Measurements from ENCODE around the gene RYR2. TPM values are rescaled to one million over a fixed set of nuclear protein-coding genes. Genes with fewer than 3 reads are reported as not detected.

The RYR2 gene
- total and polyA plus RNA-seq, 2 experiments from 2014 or later = not detected

DNA sequence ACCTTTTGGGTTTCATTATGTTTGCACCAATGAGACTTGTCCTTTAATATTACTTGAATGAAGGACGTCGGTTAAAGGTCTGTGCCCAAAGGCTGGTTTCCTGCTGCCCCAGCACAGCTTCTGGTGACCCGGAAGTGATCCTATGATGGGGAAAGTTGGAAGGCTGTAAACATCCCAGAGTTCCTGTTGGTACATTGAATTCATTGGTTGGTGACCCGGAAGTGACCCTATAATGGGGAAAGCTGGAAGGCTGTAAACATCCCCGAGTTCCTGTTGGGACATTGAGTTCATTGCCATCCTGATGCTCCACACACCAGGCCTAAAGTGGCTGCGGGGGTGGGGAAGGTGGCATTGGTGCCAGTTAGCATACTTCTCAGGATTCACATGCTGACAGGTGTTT, 187.3 kb downstream of the RYR2 start:
- no peaks in the 10 kb centered on the region for H3K9me3 ChIP-seq (ENCODE audit: low read depth)
- in situ Hi-C loops (cut with MboI) = no loop called here
- no peak overlapping the region for H3K4me2 ChIP-seq (ENCODE audit: unreplicated experiment)
- no peak overlapping the region for H3K27ac ChIP-seq
- 34 to 40% methylated on average over 6 of the region's 6 CpGs for WGBS, 2 experiments (ENCODE audit: low coverage in 1 of 2, low lambda C conversion rate in 2 of 2, missing lambda C conversion rate in 2 of 2)
- no peak overlapping the region for H3K9ac ChIP-seq
- H3K4me1 ChIP-seq (ENCODE audit: insufficient read depth) = no peaks in the 10 kb centered on the region
- no peak overlapping the region for H3K4me3 ChIP-seq
- DNase-seq = no peak
- no peaks in the 10 kb centered on the region for H3K27me3 ChIP-seq (replicated peaks; ENCODE audit: insufficient read depth)
- no peaks in the 10 kb centered on the region for H3F3A ChIP-seq (ENCODE audit: insufficient read depth)
- H3K79me2 ChIP-seq (ENCODE audit: insufficient read depth) = no peaks in the 10 kb centered on the region
- TF ChIP-seq EZH2 (IDR thresholded peaks at IDR 0.05; ENCODE audit: insufficient read depth, poor library complexity, severe bottlenecking) = no peak
- no peak for TF ChIP-seq EZH2phosphoT487 (IDR thresholded peaks at IDR 0.05; ENCODE audit: insufficient read depth, low read depth)
- H3K9me2 ChIP-seq (ENCODE audit: insufficient read depth) = no peaks in the 10 kb centered on the region
- no peak overlapping the region for H2AFZ ChIP-seq
- H3K36me3 ChIP-seq (ENCODE audit: low read depth) = no peaks in the 10 kb centered on the region
- H4K20me1 ChIP-seq (ENCODE audit: insufficient read depth) = no peaks in the 10 kb centered on the region

DNA sequence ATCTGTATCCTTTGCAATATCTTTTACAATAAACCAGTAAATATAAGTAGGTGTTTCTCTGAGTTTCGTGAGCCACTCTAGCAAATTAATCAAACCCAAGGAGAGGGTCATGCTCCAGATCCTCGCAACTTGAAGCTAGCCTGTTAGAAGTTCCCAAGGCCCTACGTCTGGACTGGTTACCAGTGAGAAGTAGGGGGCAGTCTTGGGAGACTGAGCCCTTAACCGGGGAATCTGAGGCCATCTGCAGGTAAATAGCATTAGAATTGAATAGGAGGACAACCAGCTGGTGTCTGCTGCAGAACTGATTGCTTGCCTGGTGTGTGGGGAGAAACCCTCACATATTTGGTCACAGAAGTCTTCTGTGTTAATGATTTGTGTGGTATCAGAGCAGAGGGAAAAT, 190.5 kb downstream of the RYR2 start:
- no peak overlapping the region for H3K9ac ChIP-seq
- no peaks in the 10 kb centered on the region for H3K79me2 ChIP-seq (ENCODE audit: insufficient read depth)
- no peaks in the 10 kb centered on the region for H3F3A ChIP-seq (ENCODE audit: insufficient read depth)
- 18 to 23% methylated on average over 4 of the region's 4 CpGs for WGBS, 2 experiments (ENCODE audit: low coverage in 1 of 2, low lambda C conversion rate in 2 of 2, missing lambda C conversion rate in 2 of 2)
- no peaks in the 10 kb centered on the region for H3K9me3 ChIP-seq (ENCODE audit: low read depth)
- no peak overlapping the region for H3K4me2 ChIP-seq (ENCODE audit: unreplicated experiment)
- H3K9me2 ChIP-seq (ENCODE audit: insufficient read depth) = no peaks in the 10 kb centered on the region
- no peaks in the 10 kb centered on the region for H3K4me1 ChIP-seq (ENCODE audit: insufficient read depth)
- H3K27ac ChIP-seq = no peak overlapping the region
- TF ChIP-seq EZH2 (IDR thresholded peaks at IDR 0.05; ENCODE audit: insufficient read depth, poor library complexity, severe bottlenecking) (no peak), EZH2phosphoT487 (IDR thresholded peaks at IDR 0.05; ENCODE audit: insufficient read depth, low read depth) (no peak)
- no peak for DNase-seq
- no peaks in the 10 kb centered on the region for H3K36me3 ChIP-seq (ENCODE audit: low read depth)
- H3K4me3 ChIP-seq = no peak overlapping the region
- in situ Hi-C loops (cut with MboI) = no loop called here
- no peak overlapping the region for H2AFZ ChIP-seq
- no peaks in the 10 kb centered on the region for H3K27me3 ChIP-seq (replicated peaks; ENCODE audit: insufficient read depth)
- H4K20me1 ChIP-seq (ENCODE audit: insufficient read depth) = no peaks in the 10 kb centered on the region

DNA sequence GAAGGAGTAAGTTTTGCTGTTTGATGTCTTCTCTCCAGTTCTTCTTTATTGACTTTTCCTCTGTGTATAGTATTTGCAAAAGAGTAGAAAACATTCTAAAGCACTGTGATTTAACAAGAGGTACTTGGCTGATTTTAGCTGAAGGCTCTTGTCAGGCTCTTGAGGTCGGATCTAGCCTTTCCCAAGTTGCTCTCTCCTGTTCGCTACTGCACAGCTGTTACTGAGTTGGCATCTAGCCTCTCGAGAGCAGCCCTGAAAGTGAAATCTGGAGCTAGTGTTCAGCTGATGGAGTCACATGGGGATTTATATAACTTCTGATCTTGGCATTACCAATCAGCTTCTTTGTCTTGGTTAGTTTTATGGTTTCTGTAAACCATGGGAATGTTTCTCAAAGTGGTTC, 193.1 kb downstream of the RYR2 start:
- in situ Hi-C loops (cut with MboI) = no loop called here
- no peaks in the 10 kb centered on the region for H3K4me1 ChIP-seq (ENCODE audit: insufficient read depth)
- H3K9me2 ChIP-seq (ENCODE audit: insufficient read depth) = no peaks in the 10 kb centered on the region
- H4K20me1 ChIP-seq (ENCODE audit: insufficient read depth) = no peaks in the 10 kb centered on the region
- H3K36me3 ChIP-seq (ENCODE audit: low read depth) = no peaks in the 10 kb centered on the region
- no peak overlapping the region for H3K4me3 ChIP-seq
- no peak overlapping the region for H3K9ac ChIP-seq
- 3% methylated on average over 3 of the region's 3 CpGs for WGBS, 2 experiments (ENCODE audit: low coverage in 1 of 2, low lambda C conversion rate in 2 of 2, missing lambda C conversion rate in 2 of 2)
- TF ChIP-seq EZH2phosphoT487 (IDR thresholded peaks at IDR 0.05; ENCODE audit: insufficient read depth, low read depth) (no peak), EZH2 (IDR thresholded peaks at IDR 0.05; ENCODE audit: insufficient read depth, poor library complexity, severe bottlenecking) (no peak)
- no peak overlapping the region for H3K27ac ChIP-seq
- no peaks in the 10 kb centered on the region for H3F3A ChIP-seq (ENCODE audit: insufficient read depth)
- no peak overlapping the region for H3K4me2 ChIP-seq (ENCODE audit: unreplicated experiment)
- DNase-seq = no peak
- no peak overlapping the region for H2AFZ ChIP-seq
- H3K9me3 ChIP-seq (ENCODE audit: low read depth) = no peaks in the 10 kb centered on the region
- no peaks in the 10 kb centered on the region for H3K27me3 ChIP-seq (replicated peaks; ENCODE audit: insufficient read depth)
- no peaks in the 10 kb centered on the region for H3K79me2 ChIP-seq (ENCODE audit: insufficient read depth)

GRCh38 chr1:237237721-237238120, 195.7 kb downstream of the RYR2 start:
- Histone ChIP-seq H3K9me2 (ENCODE audit: insufficient read depth) (no peaks in the 10 kb centered on the region), H3K4me1 (ENCODE audit: insufficient read depth) (no peaks in the 10 kb centered on the region), H3K9me3 (ENCODE audit: low read depth) (no peaks in the 10 kb centered on the region), H3K4me2 (ENCODE audit: unreplicated experiment) (no peak overlapping the region), H3K79me2 (ENCODE audit: insufficient read depth) (no peaks in the 10 kb centered on the region), H2AFZ (no peak overlapping the region), H3K36me3 (ENCODE audit: low read depth) (no peaks in the 10 kb centered on the region), H3K27ac (no peak overlapping the region), H4K20me1 (ENCODE audit: insufficient read depth) (no peaks in the 10 kb centered on the region), H3F3A (ENCODE audit: insufficient read depth) (no peaks in the 10 kb centered on the region), H3K27me3 (replicated peaks; ENCODE audit: insufficient read depth) (no peaks in the 10 kb centered on the region), H3K9ac (no peak overlapping the region), H3K4me3 (no peak overlapping the region)
- in situ Hi-C loops (cut with MboI) = no loop called here
- DNase-seq = no peak
- WGBS, 2 experiments (ENCODE audit: low coverage in 1 of 2, low lambda C conversion rate in 2 of 2, missing lambda C conversion rate in 2 of 2) = 20 to 22% methylated on average over 3 of the region's 3 CpGs
- no peak for TF ChIP-seq EZH2phosphoT487 (IDR thresholded peaks at IDR 0.05; ENCODE audit: insufficient read depth, low read depth)
- TF ChIP-seq EZH2 (IDR thresholded peaks at IDR 0.05; ENCODE audit: insufficient read depth, poor library complexity, severe bottlenecking) = no peak

DNA sequence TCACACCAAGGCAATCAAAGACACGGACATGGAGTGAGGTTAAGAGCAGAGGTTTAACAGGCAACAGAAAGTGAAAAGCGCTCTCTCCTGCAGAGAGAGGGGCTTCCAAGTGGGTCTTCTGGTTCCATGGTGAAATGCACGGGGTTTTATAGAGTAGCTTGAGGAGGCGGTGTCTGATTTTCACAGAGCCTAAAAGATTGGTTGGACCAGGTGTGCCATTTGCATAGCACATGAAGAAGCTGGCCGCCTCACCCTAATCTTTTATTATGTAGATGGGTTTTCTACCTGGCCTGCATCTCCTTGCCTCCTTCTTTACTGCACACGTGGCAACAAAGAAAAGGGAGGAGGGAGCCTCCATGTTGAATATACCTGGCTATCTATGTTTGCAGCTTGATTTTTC, 197.3 kb downstream of the RYR2 start:
- H3K79me2 ChIP-seq (ENCODE audit: insufficient read depth) = no peaks in the 10 kb centered on the region
- H3K9ac ChIP-seq = no peak overlapping the region
- no peak for TF ChIP-seq EZH2phosphoT487 (IDR thresholded peaks at IDR 0.05; ENCODE audit: insufficient read depth, low read depth)
- no peak for TF ChIP-seq EZH2 (IDR thresholded peaks at IDR 0.05; ENCODE audit: insufficient read depth, poor library complexity, severe bottlenecking)
- H3K36me3 ChIP-seq (ENCODE audit: low read depth) = no peaks in the 10 kb centered on the region
- no peaks in the 10 kb centered on the region for H3K4me1 ChIP-seq (ENCODE audit: insufficient read depth)
- no peak overlapping the region for H3K4me2 ChIP-seq (ENCODE audit: unreplicated experiment)
- WGBS, 2 experiments (ENCODE audit: low coverage in 1 of 2, low lambda C conversion rate in 2 of 2, missing lambda C conversion rate in 2 of 2) = 23 to 26% methylated on average over 6 of the region's 6 CpGs
- no peak overlapping the region for H3K4me3 ChIP-seq
- no peak overlapping the region for H2AFZ ChIP-seq
- H3K27me3 ChIP-seq (replicated peaks; ENCODE audit: insufficient read depth) = no peaks in the 10 kb centered on the region
- H3K27ac ChIP-seq = no peak overlapping the region
- in situ Hi-C loops (cut with MboI) = no loop called here
- H3K9me2 ChIP-seq (ENCODE audit: insufficient read depth) = no peaks in the 10 kb centered on the region
- DNase-seq = no peak
- no peaks in the 10 kb centered on the region for H3F3A ChIP-seq (ENCODE audit: insufficient read depth)
- no peaks in the 10 kb centered on the region for H4K20me1 ChIP-seq (ENCODE audit: insufficient read depth)
- no peaks in the 10 kb centered on the region for H3K9me3 ChIP-seq (ENCODE audit: low read depth)
